Mesenchymal stem cell (in vitro differentiated cells and primary cell): ENCODE data around the gene BRIP1.

Experiments
- DNase-seq: peaks from one replicate; pipeline ENCODE4 v3.0.0-alpha.2; 2013
- H2AFZ ChIP-seq: one replicate; pipeline ENCODE4 v1.6.1; 2013; ENCODE audit warnings: low read depth, mild to moderate bottlenecking, control low read depth, inconsistent platforms, low read length, moderate library complexity
- H2AK5ac ChIP-seq: 2 replicates; pipeline ENCODE4 v1.6.1; 2013; ENCODE audit warnings: low read length, moderate library complexity, mild to moderate bottlenecking, inconsistent platforms; ENCODE audit not compliant: severe bottlenecking
- H2BK120ac ChIP-seq: one replicate; pipeline ENCODE4 v1.6.1; 2013; ENCODE audit warnings: low read depth, mild to moderate bottlenecking, inconsistent platforms, low read length, moderate library complexity
- H2BK12ac ChIP-seq, 2 experiments: one replicate each; pipeline ENCODE4 v1.6.1; 2013; ENCODE audit warnings: inconsistent platforms in 2 of 2, low read length in 2 of 2, mild to moderate bottlenecking in 2 of 2, moderate library complexity in 2 of 2, control low read depth in 1 of 2
- H2BK15ac ChIP-seq: one replicate; pipeline ENCODE4 v1.6.1; 2013; ENCODE audit warnings: mild to moderate bottlenecking, low read depth, inconsistent platforms; ENCODE audit not compliant: poor library complexity, severe bottlenecking
- H2BK5ac ChIP-seq: 2 replicates; pipeline ENCODE4 v1.6.1; 2013; ENCODE audit warnings: low read depth, mild to moderate bottlenecking, low read length, control low read depth, inconsistent platforms; ENCODE audit not compliant: poor library complexity, severe bottlenecking
- H3K14ac ChIP-seq, 2 experiments: one replicate each; pipeline ENCODE4 v1.6.1; 2013; ENCODE audit warnings: inconsistent platforms in 2 of 2, low read length in 2 of 2, control low read depth in 1 of 2, mild to moderate bottlenecking in 1 of 2, moderate library complexity in 1 of 2
- H3K18ac ChIP-seq, 2 experiments: one replicate each; pipeline ENCODE4 v1.6.1; 2013; ENCODE audit warnings: inconsistent platforms in 2 of 2, low read length in 2 of 2, control low read depth in 1 of 2, low read depth in 1 of 2, mild to moderate bottlenecking in 1 of 2
- H3K23ac ChIP-seq, 2 experiments: one replicate each; pipeline ENCODE4 v1.6.1; 2013; ENCODE audit warnings: inconsistent platforms in 2 of 2, low read length in 2 of 2, mild to moderate bottlenecking in 2 of 2, moderate library complexity in 2 of 2, control low read depth in 1 of 2
- H3K27ac ChIP-seq: 2 replicates; pipeline ENCODE4 v1.5.1; 2013; ENCODE audit warnings: mild to moderate bottlenecking, moderate library complexity, low read length, control low read depth, inconsistent platforms; ENCODE audit not compliant: poor library complexity, severe bottlenecking
- H3K27me3 ChIP-seq, 2 experiments: 2 replicates each; pipeline versions ENCODE4 v1.6.1 to v1.7.0; 2013; ENCODE audit warnings: low read length in 2 of 2, mild to moderate bottlenecking in 2 of 2, moderate library complexity in 2 of 2, control low read depth in 1 of 2, inconsistent platforms in 1 of 2; ENCODE audit not compliant: control insufficient read depth in 1 of 2, insufficient read depth in 1 of 2
- H3K36me3 ChIP-seq, 2 experiments: 2 replicates each; pipeline versions ENCODE4 v1.6.1 to v1.7.0; 2013; ENCODE audit warnings: low read length in 2 of 2, control low read depth in 1 of 2, inconsistent platforms in 1 of 2, low read depth in 1 of 2, mild to moderate bottlenecking in 1 of 2; ENCODE audit not compliant: insufficient read depth in 2 of 2, control insufficient read depth in 1 of 2
- H3K4ac ChIP-seq, 2 experiments: one replicate each; pipeline ENCODE4 v1.6.1; 2013; ENCODE audit warnings: inconsistent platforms in 2 of 2, low read length in 2 of 2, mild to moderate bottlenecking in 2 of 2, moderate library complexity in 2 of 2, control low read depth in 1 of 2, low read depth in 1 of 2
- H3K4me1 ChIP-seq: 2 replicates; pipeline ENCODE4 v1.6.1; 2013; ENCODE audit warnings: low read depth, low read length, control low read depth; ENCODE audit not compliant: control insufficient read depth, insufficient read depth
- H3K4me2 ChIP-seq: 2 replicates; pipeline ENCODE4 v1.6.1; 2013; ENCODE audit warnings: low read length, mild to moderate bottlenecking, inconsistent platforms; ENCODE audit not compliant: poor library complexity, severe bottlenecking
- H3K4me3 ChIP-seq, 2 experiments: 2 replicates each; pipeline versions ENCODE4 v1.5.1 to v1.7.0; 2013; ENCODE audit warnings: low read length in 2 of 2, mild to moderate bottlenecking in 2 of 2, control low read depth in 1 of 2, low read depth in 1 of 2; ENCODE audit not compliant: insufficient read depth in 1 of 2
- H3K79me1 ChIP-seq: replicated peaks from 2 replicates; pipeline ENCODE4 v1.6.1; 2013; ENCODE audit warnings: mild to moderate bottlenecking, control low read depth, low read length, inconsistent platforms; ENCODE audit not compliant: poor library complexity, severe bottlenecking
- H3K9ac ChIP-seq: 2 replicates; pipeline ENCODE4 v1.7.0; 2013; ENCODE audit warnings: mild to moderate bottlenecking, low read length, moderate library complexity
- H3K9me3 ChIP-seq: 2 replicates; pipeline ENCODE4 v1.7.0; 2013; ENCODE audit warnings: mild to moderate bottlenecking, low read length; ENCODE audit not compliant: control insufficient read depth
- H4K8ac ChIP-seq: one replicate; pipeline ENCODE4 v1.6.1; 2013; ENCODE audit warnings: inconsistent platforms, mild to moderate bottlenecking, low read length, moderate library complexity
- H4K91ac ChIP-seq: one replicate; pipeline ENCODE4 v1.6.1; 2013; ENCODE audit warnings: mild to moderate bottlenecking, low read length, inconsistent platforms
- WGBS: methylation state at CpG from one replicate; pipeline ENCODE4 v1.1.7; 2013; ENCODE audit warnings: mixed read lengths; 5-methylcytosine and 5-hydroxymethylcytosine counted together

BRIP1 gene

DNA sequence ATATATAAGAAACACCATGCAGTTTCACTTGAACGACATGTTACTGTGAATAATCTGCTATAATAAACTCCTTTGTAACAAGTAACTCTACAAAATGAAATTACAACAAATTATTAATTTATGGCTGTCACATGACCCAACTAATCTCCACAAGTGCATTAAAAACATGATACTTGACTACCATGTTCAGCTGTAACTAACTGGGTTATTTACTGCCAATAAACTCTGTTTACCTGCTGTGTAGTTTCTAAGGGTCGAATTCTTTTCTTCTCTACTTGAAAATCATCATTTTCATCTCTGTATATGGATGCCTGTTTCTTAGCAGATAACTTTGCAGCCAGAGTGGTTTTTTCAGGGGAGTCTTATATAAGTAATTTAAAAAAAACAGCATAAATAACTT is 14.4 kb downstream of the BRIP1 start:
- Histone ChIP-seq H3K27ac (no peak overlapping the region), H2BK12ac (no peak overlapping the region), H3K36me3 (no peaks in the 10 kb centered on the region), H3K4ac (no peak overlapping the region), H3K18ac (no peak overlapping the region), H4K91ac (no peak overlapping the region), H4K8ac (no peak overlapping the region), H3K4me1 (no peaks in the 10 kb centered on the region), H3K23ac (no peak overlapping the region), H2BK5ac (no peak overlapping the region), H3K9ac (no peak overlapping the region), H3K14ac (no peak overlapping the region), H3K79me1 (peaks cover 8% of the 10 kb centered on the region), H3K4me2 (no peak overlapping the region), H3K9me3 (no peaks in the 10 kb centered on the region), H2AK5ac (no peak overlapping the region), H2AFZ (no peak overlapping the region), H2BK15ac (no peak overlapping the region), H3K4me3 (no peak overlapping the region), H3K27me3 (no peaks in the 10 kb centered on the region), H2BK120ac (no peak overlapping the region)
- no peak for DNase-seq
- WGBS: 100% methylated on average over 1 of the region's 2 CpGs

DNA sequence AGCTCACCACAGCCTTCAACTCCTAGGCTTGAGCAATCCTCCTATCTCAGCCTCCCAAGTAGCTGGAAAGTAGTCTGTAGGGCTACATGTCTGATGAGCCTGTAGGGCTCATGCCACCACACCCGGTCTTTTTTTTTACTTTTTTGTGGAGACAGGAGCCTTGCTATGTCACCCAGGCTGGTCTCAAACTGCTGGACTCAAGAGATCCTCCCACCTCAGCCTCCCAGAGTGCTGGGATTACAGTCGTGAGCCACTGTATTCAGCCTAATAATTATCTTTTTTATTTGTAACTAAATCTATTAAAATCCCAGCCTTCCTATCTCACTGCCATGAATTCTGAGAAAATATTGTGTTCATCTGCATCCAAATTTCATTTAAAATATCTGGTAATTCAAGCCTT is 15.1 kb downstream of the BRIP1 start:
- H2BK12ac ChIP-seq: no peak overlapping the region
- no peak overlapping the region for H2BK15ac ChIP-seq
- no peak overlapping the region for H2BK5ac ChIP-seq
- no peak overlapping the region for H2AFZ ChIP-seq
- no peak overlapping the region for H4K8ac ChIP-seq
- no peak overlapping the region for H3K4ac ChIP-seq
- no peaks in the 10 kb centered on the region for H3K36me3 ChIP-seq
- no peak overlapping the region for H3K14ac ChIP-seq
- H3K4me3 ChIP-seq: no peak overlapping the region
- H2BK120ac ChIP-seq: no peak overlapping the region
- H3K27ac ChIP-seq: no peak overlapping the region
- 100% methylated on average over 1 of the region's 2 CpGs for WGBS
- H3K18ac ChIP-seq: no peak overlapping the region
- no peak overlapping the region for H2AK5ac ChIP-seq
- H3K9ac ChIP-seq: no peak overlapping the region
- H3K4me2 ChIP-seq: no peak overlapping the region
- H3K4me1 ChIP-seq: no peaks in the 10 kb centered on the region
- no peak overlapping the region for H3K23ac ChIP-seq
- H3K9me3 ChIP-seq: no peaks in the 10 kb centered on the region
- no peak overlapping the region for H4K91ac ChIP-seq
- no peak for DNase-seq
- peaks cover 8% of the 10 kb centered on the region for H3K79me1 ChIP-seq
- no peaks in the 10 kb centered on the region for H3K27me3 ChIP-seq

DNA sequence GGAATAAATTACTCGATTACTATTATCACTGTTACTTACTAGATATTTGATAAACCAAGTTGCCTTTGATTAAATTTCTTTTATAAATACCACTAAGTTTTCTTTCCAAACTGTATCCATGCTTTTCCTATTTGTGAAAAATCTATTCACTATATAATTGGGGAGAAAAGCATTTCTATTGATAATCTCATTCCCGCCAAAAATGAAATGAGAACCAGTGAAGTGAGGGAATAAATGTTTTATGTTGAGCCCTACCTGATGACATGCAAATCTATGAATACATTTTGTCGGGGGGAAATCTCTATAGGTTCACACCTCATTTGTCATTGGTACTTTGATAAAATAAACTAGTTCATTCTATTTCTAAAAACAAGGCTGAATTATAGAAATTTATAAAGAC is 15.7 kb downstream of the BRIP1 start:
- Histone ChIP-seq H3K14ac (no peak overlapping the region), H3K4me3 (no peak overlapping the region), H3K36me3 (no peaks in the 10 kb centered on the region), H3K27me3 (no peaks in the 10 kb centered on the region), H3K18ac (no peak overlapping the region), H3K9ac (no peak overlapping the region), H4K8ac (no peak overlapping the region), H2BK15ac (no peak overlapping the region), H4K91ac (no peak overlapping the region), H3K79me1 (peaks cover 8% of the 10 kb centered on the region), H3K27ac (no peak overlapping the region), H3K4ac (no peak overlapping the region), H3K9me3 (no peaks in the 10 kb centered on the region), H3K4me1 (no peaks in the 10 kb centered on the region), H2BK120ac (no peak overlapping the region), H2AFZ (no peak overlapping the region), H2BK12ac (no peak overlapping the region), H2AK5ac (no peak overlapping the region), H3K4me2 (no peak overlapping the region), H3K23ac (no peak overlapping the region), H2BK5ac (no peak overlapping the region)
- WGBS: 100% methylated on average over 1 of the region's 3 CpGs
- DNase-seq: no peak

DNA sequence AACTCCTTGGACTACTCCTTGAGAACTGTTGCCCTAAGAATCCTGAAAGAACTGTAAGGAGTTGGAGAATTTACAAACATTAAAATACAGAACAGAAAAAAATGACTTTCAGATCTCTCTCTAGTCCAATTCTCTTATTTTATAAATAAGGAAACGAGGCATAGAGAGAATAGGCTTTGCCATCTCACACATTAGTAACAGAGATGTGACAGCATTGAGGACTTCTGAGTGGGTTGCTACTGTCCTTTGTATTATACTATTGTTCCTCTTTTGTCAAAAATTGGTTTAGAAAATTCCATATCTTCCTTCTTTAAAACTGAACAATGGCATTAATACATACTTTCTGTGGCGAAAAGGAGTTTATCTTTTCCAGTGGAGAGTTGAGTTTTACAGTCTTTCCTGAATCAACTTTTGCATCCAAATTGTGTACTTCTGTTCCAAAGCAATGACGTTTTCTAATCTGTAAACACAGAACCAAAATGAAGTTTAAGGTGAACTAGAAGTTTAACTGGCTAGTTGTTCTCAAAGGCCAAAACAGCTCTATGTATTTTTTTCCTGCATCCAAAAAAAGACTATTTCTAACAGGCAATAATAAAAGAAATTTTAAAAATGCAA is 16.5 kb downstream of the BRIP1 start:
- Histone ChIP-seq H3K9me3 (no peaks in the 10 kb centered on the region), H2BK15ac (no peak overlapping the region), H3K23ac (no peak overlapping the region), H3K4me2 (no peak overlapping the region), H2AFZ (no peak overlapping the region), H2AK5ac (no peak overlapping the region), H3K18ac (no peak overlapping the region), H4K91ac (no peak overlapping the region), H3K4me3 (no peak overlapping the region), H3K14ac (no peak overlapping the region), H2BK120ac (no peak overlapping the region), H3K36me3 (no peaks in the 10 kb centered on the region), H3K4me1 (no peaks in the 10 kb centered on the region), H3K9ac (no peak overlapping the region), H3K27ac (no peak overlapping the region), H3K4ac (no peak overlapping the region), H2BK12ac (no peak overlapping the region), H3K27me3 (no peaks in the 10 kb centered on the region), H2BK5ac (no peak overlapping the region), H3K79me1 (peaks cover 6% of the 10 kb centered on the region), H4K8ac (no peak overlapping the region)
- DNase-seq: no peak
- 97% methylated on average over 2 of the region's 3 CpGs for WGBS
